Upper lobe of left lung (tissue), 4 donors: ENCODE data around the gene C19orf25.
"Not testable (repeated sequence)": the region's sequence is repeated elsewhere in the genome, so short reads cannot be mapped to it uniquely, and the experiment has no call there.

Source experiments
- CTCF ChIP-seq, 6 experiments: fragments of 450-650 bp in 4 of 6; fragments of 200-600 bp in 2 of 6; sonication (generic) in 2 of 6; IDR thresholded peaks; one replicate each; pipeline ENCODE4 v1.5.1; 2016 to 2019; ENCODE audit warnings: antibody characterized with exemption in 6 of 6
- POLR2A ChIP-seq, 4 donors: fragments of 450-650 bp; IDR thresholded peaks; one replicate each; pipeline ENCODE4 v1.5.1; 2016 to 2017; ENCODE audit warnings: antibody characterized with exemption in 4 of 4, mild to moderate bottlenecking in 2 of 4

DNA sequence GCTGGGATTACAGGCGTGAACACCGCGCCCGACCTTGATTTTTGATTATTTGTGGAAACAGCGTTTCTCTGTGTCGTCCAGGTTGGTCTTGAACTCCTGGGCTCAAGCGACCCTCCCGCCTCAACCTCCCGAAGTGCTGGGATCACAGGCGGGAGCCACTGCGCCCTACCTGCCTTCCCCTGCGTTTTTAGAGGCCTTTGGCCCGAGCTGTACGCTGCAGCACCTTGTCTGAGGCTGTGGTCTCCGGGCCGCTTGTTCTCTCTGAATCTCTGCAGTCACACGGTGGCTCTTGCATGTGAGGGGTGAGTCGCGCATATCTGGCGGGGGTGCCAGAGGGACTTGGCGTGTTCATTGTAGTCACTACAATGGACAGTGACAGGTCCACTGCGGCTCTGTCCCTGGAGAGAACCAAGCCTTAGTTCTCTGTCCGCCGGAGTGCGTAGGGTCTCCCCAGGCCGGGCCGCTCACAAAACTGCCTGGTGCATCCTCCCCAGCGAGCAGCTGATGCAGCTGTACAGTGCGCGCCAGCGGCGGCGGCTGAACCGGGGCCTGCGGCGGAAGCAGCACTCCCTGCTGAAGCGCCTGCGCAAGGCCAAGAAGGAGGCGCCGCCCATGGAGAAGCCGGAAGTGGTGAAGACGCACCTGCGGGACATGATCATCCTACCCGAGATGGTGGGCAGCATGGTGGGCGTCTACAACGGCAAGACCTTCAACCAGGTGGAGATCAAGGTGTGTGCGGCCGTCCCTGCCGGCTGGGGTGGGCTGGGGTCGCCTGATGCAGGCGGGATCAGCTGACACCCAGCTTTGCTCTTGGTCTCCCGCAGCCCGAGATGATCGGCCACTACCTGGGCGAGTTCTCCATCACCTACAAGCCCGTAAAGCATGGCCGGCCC, 39.2 kb downstream of the C19orf25 start:
- TF ChIP-seq CTCF, POLR2A (IDR thresholded peaks at IDR 0.05): not testable (repeated sequence)
